ENCODE data around the gene MCTP2.

MCTP2 gene

DNA sequence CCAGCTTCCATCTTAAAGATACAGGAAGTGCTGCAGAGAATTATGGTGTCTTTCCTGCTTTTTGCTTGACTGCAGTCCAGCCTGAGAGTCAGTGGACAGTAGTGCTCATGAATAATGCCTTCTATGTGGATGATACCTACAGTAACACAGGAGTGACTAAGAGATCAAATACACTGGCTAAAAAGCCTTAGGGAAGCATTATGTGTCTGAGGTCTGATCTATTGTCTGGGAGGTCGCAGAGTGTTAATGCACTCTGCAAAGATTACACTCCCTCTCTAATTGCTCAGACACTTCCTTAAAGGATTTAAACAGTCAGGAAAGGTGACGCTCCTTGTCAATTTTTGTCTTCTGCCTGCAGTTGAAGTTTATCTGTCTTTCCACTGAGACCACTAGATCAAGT is 183.6 kb downstream of the MCTP2 start:
- Histone ChIP-seq H3K27me3 (ENCODE audit: insufficient read depth, low read length) (no peaks in the 10 kb centered on the region), H3K4me1 (ENCODE audit: insufficient read depth, low read length) (no peaks in the 10 kb centered on the region), H3K36me3 (ENCODE audit: insufficient read depth, low read depth, low read length) (no peaks in the 10 kb centered on the region), H3K9ac (ENCODE audit: low read depth, low read length) (no peak overlapping the region), H3K4me3 (ENCODE audit: low read length) (no peak overlapping the region), H3K9me3 (ENCODE audit: insufficient read depth, low read depth, low read length) (no peaks in the 10 kb centered on the region), H3K27ac (ENCODE audit: low read length) (no peak overlapping the region)

DNA sequence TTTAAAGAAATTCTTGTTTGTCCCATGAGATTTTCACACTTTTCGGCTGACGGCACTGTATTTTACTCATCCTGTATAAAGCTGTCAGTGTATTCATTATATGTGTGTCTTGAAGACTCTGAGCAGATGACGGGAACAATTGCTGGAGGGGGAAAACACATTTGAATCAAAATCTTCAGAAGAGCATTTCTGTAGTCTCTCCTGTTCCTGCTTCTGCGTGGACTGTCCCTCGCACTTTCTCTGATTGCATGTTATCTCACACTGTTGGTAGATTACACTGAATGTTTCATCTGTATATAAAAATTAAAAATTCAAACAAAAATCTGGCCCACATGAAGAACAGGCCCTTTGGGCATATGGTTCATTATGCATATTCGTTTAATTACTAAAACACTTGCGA is 184.9 kb downstream of the MCTP2 start:
- H3K9me3 ChIP-seq (ENCODE audit: insufficient read depth, low read depth, low read length), result no peaks in the 10 kb centered on the region
- H3K36me3 ChIP-seq (ENCODE audit: insufficient read depth, low read depth, low read length), result no peaks in the 10 kb centered on the region
- H3K27ac ChIP-seq (ENCODE audit: low read length), result no peak overlapping the region
- no peak overlapping the region for H3K4me3 ChIP-seq (ENCODE audit: low read length)
- no peaks in the 10 kb centered on the region for H3K27me3 ChIP-seq (ENCODE audit: insufficient read depth, low read length)
- no peak overlapping the region for H3K9ac ChIP-seq (ENCODE audit: low read depth, low read length)
- no peaks in the 10 kb centered on the region for H3K4me1 ChIP-seq (ENCODE audit: insufficient read depth, low read length)

DNA sequence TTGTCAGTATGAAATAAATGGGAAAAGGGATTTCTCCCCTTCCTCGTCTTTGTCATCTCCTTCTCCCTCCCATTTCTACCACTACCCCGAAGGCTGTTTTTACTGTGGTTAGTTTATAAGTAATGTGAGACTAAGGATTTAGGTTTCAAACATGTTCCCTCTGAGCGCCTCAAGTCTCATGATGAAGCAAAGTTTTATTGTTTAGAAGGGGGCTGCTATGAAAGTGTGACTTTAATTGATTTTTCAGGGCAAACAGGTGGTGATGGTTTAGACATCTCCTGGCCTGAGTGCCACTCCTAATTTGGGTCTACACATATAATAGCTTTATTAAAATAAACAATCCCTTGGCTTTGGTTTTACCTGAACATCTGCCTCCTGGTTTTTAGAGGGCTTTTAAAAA is 185.5 kb downstream of the MCTP2 start:
- Histone ChIP-seq H3K4me1 (ENCODE audit: insufficient read depth, low read length) (no peaks in the 10 kb centered on the region), H3K27me3 (ENCODE audit: insufficient read depth, low read length) (no peaks in the 10 kb centered on the region), H3K4me3 (ENCODE audit: low read length) (no peak overlapping the region), H3K9me3 (ENCODE audit: insufficient read depth, low read depth, low read length) (no peaks in the 10 kb centered on the region), H3K27ac (ENCODE audit: low read length) (no peak overlapping the region), H3K36me3 (ENCODE audit: insufficient read depth, low read depth, low read length) (no peaks in the 10 kb centered on the region), H3K9ac (ENCODE audit: low read depth, low read length) (no peak overlapping the region)

DNA sequence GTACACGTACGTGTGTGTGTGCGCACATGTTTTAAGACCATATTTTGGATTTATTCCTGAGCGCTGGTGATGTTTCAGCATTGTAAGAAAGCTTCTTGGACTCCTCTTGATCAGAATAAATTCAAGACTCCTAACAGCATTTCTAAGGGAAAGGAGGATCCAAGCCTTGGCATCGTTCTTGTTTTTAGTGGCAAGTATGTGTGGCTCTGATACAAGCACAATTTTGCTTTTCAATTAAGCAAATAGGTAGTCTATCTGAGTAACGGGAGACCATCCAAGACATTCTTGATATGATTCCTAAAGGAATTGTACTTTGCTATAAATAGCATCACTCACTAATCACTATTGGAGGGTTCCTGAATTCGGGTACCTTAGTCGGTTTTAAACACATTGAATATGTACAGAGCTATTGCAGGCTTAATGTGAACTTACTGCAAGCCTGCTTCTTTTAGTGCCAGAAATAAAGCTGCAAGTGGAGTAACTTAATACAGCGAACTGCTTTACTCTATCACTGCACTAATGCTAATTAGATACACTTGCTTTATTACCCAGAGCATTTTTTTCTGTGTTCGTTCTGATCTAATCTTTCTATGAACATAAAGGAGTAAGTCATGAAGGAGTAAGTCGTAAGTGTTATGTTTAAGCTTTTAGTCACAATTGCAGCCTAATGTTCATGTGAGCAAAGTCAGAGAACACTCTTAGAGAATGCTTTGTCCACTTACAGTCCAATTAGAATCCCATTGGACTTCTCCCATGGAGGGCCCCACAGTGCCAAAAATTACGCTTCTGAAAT is 186.3 kb downstream of the MCTP2 start:
- H3K27ac ChIP-seq (ENCODE audit: low read length), result no peak overlapping the region
- no peak overlapping the region for H3K9ac ChIP-seq (ENCODE audit: low read depth, low read length)
- no peaks in the 10 kb centered on the region for H3K4me1 ChIP-seq (ENCODE audit: insufficient read depth, low read length)
- no peaks in the 10 kb centered on the region for H3K27me3 ChIP-seq (ENCODE audit: insufficient read depth, low read length)
- H3K4me3 ChIP-seq (ENCODE audit: low read length), result no peak overlapping the region
- no peaks in the 10 kb centered on the region for H3K36me3 ChIP-seq (ENCODE audit: insufficient read depth, low read depth, low read length)
- no peaks in the 10 kb centered on the region for H3K9me3 ChIP-seq (ENCODE audit: insufficient read depth, low read depth, low read length)

DNA sequence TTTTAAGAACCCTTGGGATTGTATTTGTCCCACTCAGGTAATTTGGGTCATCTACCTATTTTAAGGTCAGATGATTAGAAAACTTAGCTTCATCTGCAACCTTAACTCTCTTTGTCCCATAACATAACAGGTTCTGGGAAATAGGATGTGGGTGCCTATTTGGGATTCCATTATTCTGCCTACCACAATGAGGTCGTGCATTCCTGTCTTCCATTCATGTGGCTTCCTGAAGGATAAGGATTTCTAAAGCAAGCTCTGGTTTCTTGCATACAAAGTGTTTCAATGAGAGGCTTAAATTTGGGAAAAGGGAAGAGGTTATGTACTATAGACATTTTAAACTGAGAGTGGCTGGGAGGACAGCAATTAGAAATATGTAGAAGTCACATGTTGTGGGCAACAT is 190.3 kb downstream of the MCTP2 start:
- Histone ChIP-seq H3K9me3 (ENCODE audit: insufficient read depth, low read depth, low read length) (no peaks in the 10 kb centered on the region), H3K27ac (ENCODE audit: low read length) (no peak overlapping the region), H3K4me3 (ENCODE audit: low read length) (no peak overlapping the region), H3K27me3 (ENCODE audit: insufficient read depth, low read length) (no peaks in the 10 kb centered on the region), H3K4me1 (ENCODE audit: insufficient read depth, low read length) (no peaks in the 10 kb centered on the region), H3K9ac (ENCODE audit: low read depth, low read length) (no peak overlapping the region), H3K36me3 (ENCODE audit: insufficient read depth, low read depth, low read length) (no peaks in the 10 kb centered on the region)

DNA sequence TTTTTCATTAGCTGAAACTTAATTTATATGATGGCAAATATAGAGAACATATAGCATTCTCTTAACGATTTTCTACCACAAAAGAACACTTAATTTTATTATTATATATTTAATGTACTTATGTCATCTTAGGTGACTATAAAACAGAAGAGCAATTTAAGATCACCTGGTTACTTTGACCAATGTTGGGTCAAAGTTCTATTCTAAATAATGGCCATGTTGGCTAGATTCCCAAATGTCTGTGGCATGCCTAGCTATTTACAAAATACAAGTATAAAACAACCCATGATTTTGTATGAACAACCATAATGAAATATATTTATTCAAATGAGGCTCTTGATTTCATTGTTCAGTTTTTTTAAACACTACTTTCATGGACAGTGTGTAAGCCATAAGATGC is 200.9 kb downstream of the MCTP2 start:
- Histone ChIP-seq H3K9ac (ENCODE audit: low read depth, low read length) (no peak overlapping the region), H3K4me1 (ENCODE audit: insufficient read depth, low read length) (no peaks in the 10 kb centered on the region), H3K4me3 (ENCODE audit: low read length) (no peak overlapping the region), H3K27me3 (ENCODE audit: insufficient read depth, low read length) (no peaks in the 10 kb centered on the region), H3K27ac (ENCODE audit: low read length) (no peak overlapping the region), H3K9me3 (ENCODE audit: insufficient read depth, low read depth, low read length) (no peaks in the 10 kb centered on the region; the same call in 1 of the 2 replicates), H3K36me3 (ENCODE audit: insufficient read depth, low read depth, low read length) (no peaks in the 10 kb centered on the region)

DNA sequence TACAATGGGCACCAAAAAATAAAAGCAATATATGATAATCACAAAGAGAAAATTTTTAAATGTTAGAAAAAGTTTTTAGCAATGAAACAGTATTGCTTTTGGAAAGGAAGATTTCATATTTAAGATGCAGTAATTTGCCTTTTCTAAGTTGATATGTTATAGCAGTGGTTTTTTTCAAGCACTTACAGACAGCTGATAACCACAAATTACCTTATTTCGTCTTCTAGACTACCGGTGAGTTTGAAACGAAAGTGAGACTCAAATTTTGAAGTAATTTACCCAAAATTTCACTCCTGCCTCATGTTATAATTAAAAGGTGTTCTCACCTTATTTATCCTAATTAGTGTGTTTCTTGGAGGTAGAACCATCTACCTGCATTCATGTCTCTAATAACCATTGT is 207.8 kb downstream of the MCTP2 start:
- Histone ChIP-seq H3K9me3 (ENCODE audit: insufficient read depth, low read depth, low read length) (no peaks in the 10 kb centered on the region), H3K36me3 (ENCODE audit: insufficient read depth, low read depth, low read length) (no peaks in the 10 kb centered on the region), H3K27ac (ENCODE audit: low read length) (no peak overlapping the region)

DNA sequence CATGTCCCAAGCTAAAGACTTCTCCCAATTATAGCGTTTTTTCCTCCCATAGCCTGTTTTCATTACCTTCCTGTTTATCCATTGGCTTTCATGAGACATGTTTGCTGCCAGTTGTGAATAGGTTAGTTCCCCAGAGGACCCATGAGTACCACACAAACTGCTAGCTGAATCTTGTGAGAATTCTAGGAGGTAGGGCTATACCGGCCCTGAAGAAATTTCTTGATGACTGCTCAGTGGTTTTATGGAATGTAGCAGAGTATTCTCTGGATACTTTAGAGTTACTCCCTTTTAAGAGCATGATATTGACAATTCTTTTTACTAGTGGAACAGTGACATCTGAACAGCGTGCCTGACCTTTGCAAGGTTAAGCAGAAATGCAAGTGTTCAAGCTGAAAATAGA is 210.4 kb downstream of the MCTP2 start:
- 0 out of 2 replicates have a peak, but pooled peaks cover 6% of the 10 kb centered on the region for H3K4me1 ChIP-seq (ENCODE audit: insufficient read depth, low read length)
- no peak overlapping the region for H3K27ac ChIP-seq (ENCODE audit: low read length)
- no peak overlapping the region for H3K9ac ChIP-seq (ENCODE audit: low read depth, low read length)
- H3K4me3 ChIP-seq (ENCODE audit: low read length), result no peak overlapping the region
- no peaks in the 10 kb centered on the region for H3K27me3 ChIP-seq (ENCODE audit: insufficient read depth, low read length)
- H3K36me3 ChIP-seq (ENCODE audit: insufficient read depth, low read depth, low read length), result no peaks in the 10 kb centered on the region
- no peaks in the 10 kb centered on the region for H3K9me3 ChIP-seq (ENCODE audit: insufficient read depth, low read depth, low read length)

More for the DNA sequence above, 207.8 kb downstream of the MCTP2 start:
- no peak overlapping the region for H3K9ac ChIP-seq (ENCODE audit: low read depth, low read length)
- no peaks in the 10 kb centered on the region for H3K27me3 ChIP-seq (ENCODE audit: insufficient read depth, low read length)
- H3K4me3 ChIP-seq (ENCODE audit: low read length), result no peak overlapping the region
- H3K4me1 ChIP-seq (ENCODE audit: insufficient read depth, low read length), result 0 out of 2 replicates have a peak, but pooled peaks cover 6% of the 10 kb centered on the region

DNA sequence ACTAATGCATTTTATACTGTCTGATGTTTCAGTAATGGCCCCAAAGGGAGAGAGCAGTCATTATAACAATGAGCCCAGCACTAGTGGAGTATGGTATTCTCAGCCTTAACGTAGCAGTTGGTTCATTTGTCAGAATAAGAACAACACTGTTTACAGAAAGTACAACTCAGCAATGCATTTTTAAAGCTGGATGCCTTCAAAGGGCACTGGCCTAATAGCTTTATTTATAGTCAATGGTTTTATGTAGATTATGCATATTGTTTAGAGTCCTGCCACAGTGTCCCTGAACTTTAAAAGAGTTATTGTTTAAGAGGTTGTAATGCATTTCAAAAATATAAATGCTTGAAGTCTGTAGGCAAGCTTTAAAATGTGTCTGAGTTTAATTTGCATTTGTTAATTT is 211.1 kb downstream of the MCTP2 start:
- Histone ChIP-seq H3K9me3 (ENCODE audit: insufficient read depth, low read depth, low read length) (no peaks in the 10 kb centered on the region), H3K4me1 (ENCODE audit: insufficient read depth, low read length) (0 out of 2 replicates have a peak, but pooled peaks cover 6% of the 10 kb centered on the region), H3K27ac (ENCODE audit: low read length) (no peak overlapping the region), H3K27me3 (ENCODE audit: insufficient read depth, low read length) (no peaks in the 10 kb centered on the region), H3K4me3 (ENCODE audit: low read length) (no peak overlapping the region), H3K36me3 (ENCODE audit: insufficient read depth, low read depth, low read length) (no peaks in the 10 kb centered on the region), H3K9ac (ENCODE audit: low read depth, low read length) (no peak overlapping the region)

DNA sequence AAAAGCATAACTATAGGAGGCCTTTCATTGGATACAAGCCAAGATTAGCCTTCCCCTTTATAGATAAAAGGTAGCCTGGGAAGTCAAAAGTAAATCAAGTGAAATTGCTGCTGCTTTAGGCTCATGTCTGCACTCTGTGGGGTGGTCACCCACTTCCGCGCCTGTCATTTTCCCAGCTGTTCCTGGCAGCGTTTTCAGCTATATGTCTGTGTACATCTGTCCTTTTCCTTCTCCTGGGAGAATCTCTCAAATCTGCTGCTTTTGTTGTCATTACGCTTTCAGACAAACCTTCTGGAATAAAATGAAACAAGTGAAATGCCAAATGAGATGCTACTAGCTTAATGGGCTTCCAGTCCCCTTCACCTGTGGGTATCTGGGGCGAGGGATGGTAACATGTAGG is 211.8 kb downstream of the MCTP2 start:
- Histone ChIP-seq H3K4me3 (ENCODE audit: low read length) (no peak overlapping the region), H3K27ac (ENCODE audit: low read length) (no peak overlapping the region), H3K36me3 (ENCODE audit: insufficient read depth, low read depth, low read length) (no peaks in the 10 kb centered on the region), H3K9ac (ENCODE audit: low read depth, low read length) (no peak overlapping the region), H3K9me3 (ENCODE audit: insufficient read depth, low read depth, low read length) (no peaks in the 10 kb centered on the region), H3K4me1 (ENCODE audit: insufficient read depth, low read length) (0 out of 2 replicates have a peak, but pooled peaks cover 6% of the 10 kb centered on the region), H3K27me3 (ENCODE audit: insufficient read depth, low read length) (no peaks in the 10 kb centered on the region)

DNA sequence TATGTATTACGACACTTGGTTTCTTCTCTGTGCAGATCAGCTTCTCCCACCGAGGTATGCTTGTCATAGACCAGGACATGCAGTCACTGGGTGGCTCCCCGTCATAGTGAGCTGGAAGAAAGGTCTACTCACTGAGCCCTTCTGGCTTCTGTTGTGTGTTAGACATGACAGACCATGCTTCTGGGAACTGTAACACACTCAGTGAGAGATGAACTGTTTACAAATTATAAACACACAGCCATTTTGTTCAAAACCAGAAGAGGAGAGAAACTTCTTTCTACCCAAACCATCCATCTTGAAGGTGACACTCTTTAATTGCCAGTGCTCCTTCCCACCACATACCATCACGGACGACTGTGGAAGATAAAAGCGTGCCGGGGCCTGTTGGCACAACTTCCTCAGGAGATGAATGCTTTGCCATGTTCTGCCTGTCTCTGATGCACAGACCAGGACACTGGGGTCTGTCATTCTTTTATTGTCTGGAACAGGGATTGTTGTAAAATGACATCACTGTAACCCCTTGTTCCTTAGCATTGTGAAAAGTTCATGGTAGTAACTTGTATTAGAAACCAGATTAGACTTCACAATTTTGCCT is 214.3 kb downstream of the MCTP2 start:
- Histone ChIP-seq H3K4me1 (ENCODE audit: insufficient read depth, low read length) (0 out of 2 replicates have a peak, but pooled peaks cover 6% of the 10 kb centered on the region), H3K36me3 (ENCODE audit: insufficient read depth, low read depth, low read length) (no peaks in the 10 kb centered on the region), H3K9me3 (ENCODE audit: insufficient read depth, low read depth, low read length) (no peaks in the 10 kb centered on the region), H3K4me3 (ENCODE audit: low read length) (no peak overlapping the region), H3K27ac (ENCODE audit: low read length) (no peak overlapping the region), H3K27me3 (ENCODE audit: insufficient read depth, low read length) (no peaks in the 10 kb centered on the region), H3K9ac (ENCODE audit: low read depth, low read length) (no peak overlapping the region)

DNA sequence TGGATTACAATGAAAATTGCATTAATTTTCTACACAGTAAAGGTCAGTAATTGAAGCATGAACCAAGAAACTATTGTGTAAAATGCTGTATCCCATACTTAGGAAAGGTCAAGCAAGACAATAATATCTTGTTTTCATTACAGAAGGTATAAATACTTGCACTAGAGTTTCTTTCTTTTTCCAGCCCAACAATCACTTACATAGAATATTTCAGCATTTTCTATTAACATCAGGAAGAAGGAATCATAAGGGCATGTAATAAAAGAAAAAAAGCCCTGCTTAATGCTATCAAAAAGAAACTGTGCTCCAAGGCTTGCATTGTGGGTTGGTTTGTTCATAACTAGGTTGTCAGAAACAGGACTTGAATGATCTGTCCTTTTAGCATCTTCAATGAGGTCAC is 215.1 kb downstream of the MCTP2 start:
- no peak overlapping the region for H3K27ac ChIP-seq (ENCODE audit: low read length)
- H3K9ac ChIP-seq (ENCODE audit: low read depth, low read length), result no peak overlapping the region
- H3K36me3 ChIP-seq (ENCODE audit: insufficient read depth, low read depth, low read length), result no peaks in the 10 kb centered on the region
- H3K27me3 ChIP-seq (ENCODE audit: insufficient read depth, low read length), result no peaks in the 10 kb centered on the region
- H3K4me1 ChIP-seq (ENCODE audit: insufficient read depth, low read length), result 0 out of 2 replicates have a peak, but pooled peaks cover 6% of the 10 kb centered on the region
- no peaks in the 10 kb centered on the region for H3K9me3 ChIP-seq (ENCODE audit: insufficient read depth, low read depth, low read length)
- H3K4me3 ChIP-seq (ENCODE audit: low read length), result no peak overlapping the region

Data from iPS-20b (cell line).